ENCODE measurements around the gene LAD1.

LAD1 gene

GRCh38 chr1:201375169-201375568, 24.0 kb downstream of the LAD1 start:
- TF ChIP-seq ZNF274 (IDR thresholded peaks at IDR 0.05; ENCODE audit: low read depth, low read length): no peak
- H3K4me3 ChIP-seq (ENCODE audit: low read length): no peak overlapping the region

GRCh38 chr1:201374364-201374763, 24.8 kb downstream of the LAD1 start:
- no peak for TF ChIP-seq ZNF274 (IDR thresholded peaks at IDR 0.05; ENCODE audit: low read depth, low read length)
- no peak overlapping the region for H3K4me3 ChIP-seq (ENCODE audit: low read length)

- no peak overlapping the region for H3K4me3 ChIP-seq (ENCODE audit: low read length)
Observed at GRCh38 chr1:201371792-201372191, 27.3 kb downstream of the LAD1 start.

GRCh38 chr1:201371276-201371675, 27.8 kb downstream of the LAD1 start:
- no peak for TF ChIP-seq ZNF274 (IDR thresholded peaks at IDR 0.05; ENCODE audit: low read depth, low read length)
- H3K4me3 ChIP-seq (ENCODE audit: low read length): no peak overlapping the region

More at GRCh38 chr1:201371792-201372191, 27.3 kb downstream of the LAD1 start:
- TF ChIP-seq ZNF274 (IDR thresholded peaks at IDR 0.05; ENCODE audit: low read depth, low read length): no peak

- TF ChIP-seq ZNF274 (IDR thresholded peaks at IDR 0.05; ENCODE audit: low read depth, low read length): no peak
Observed at GRCh38 chr1:201370500-201370899, 28.6 kb downstream of the LAD1 start.

GRCh38 chr1:201369209-201369608, 29.9 kb downstream of the LAD1 start:
- no peak for TF ChIP-seq ZNF274 (IDR thresholded peaks at IDR 0.05; ENCODE audit: low read depth, low read length)
- H3K4me3 ChIP-seq (ENCODE audit: low read length): no peak overlapping the region

More at GRCh38 chr1:201370500-201370899, 28.6 kb downstream of the LAD1 start:
- no peak overlapping the region for H3K4me3 ChIP-seq (ENCODE audit: low read length)

- no peak overlapping the region for H3K4me3 ChIP-seq (ENCODE audit: low read length)
- no peak for TF ChIP-seq ZNF274 (IDR thresholded peaks at IDR 0.05; ENCODE audit: low read depth, low read length)
Observed at GRCh38 chr1:201366696-201367095, 32.4 kb downstream of the LAD1 start.

GRCh38 chr1:201365251-201365650, 33.9 kb downstream of the LAD1 start:
- TF ChIP-seq ZNF274 (IDR thresholded peaks at IDR 0.05; ENCODE audit: low read depth, low read length): no peak
- H3K4me3 ChIP-seq (ENCODE audit: low read length): no peak overlapping the region

GRCh38 chr1:201364808-201365105, 34.4 kb downstream of the LAD1 start:
- H3K4me3 ChIP-seq (ENCODE audit: low read length): no peak overlapping the region
- no peak for TF ChIP-seq ZNF274 (IDR thresholded peaks at IDR 0.05; ENCODE audit: low read depth, low read length)

GRCh38 chr1:201363467-201363866, 35.7 kb downstream of the LAD1 start:
- H3K4me3 ChIP-seq (ENCODE audit: low read length): no peak overlapping the region
- no peak for TF ChIP-seq ZNF274 (IDR thresholded peaks at IDR 0.05; ENCODE audit: low read depth, low read length)

- no peak for TF ChIP-seq ZNF274 (IDR thresholded peaks at IDR 0.05; ENCODE audit: low read depth, low read length)
- H3K4me3 ChIP-seq (ENCODE audit: low read length): no peak overlapping the region
Observed at GRCh38 chr1:201362906-201363305, 36.2 kb downstream of the LAD1 start.

- TF ChIP-seq ZNF274 (IDR thresholded peaks at IDR 0.05; ENCODE audit: low read depth, low read length): no peak
Observed at GRCh38 chr1:201361652-201362504, 37.2 kb downstream of the LAD1 start.

GRCh38 chr1:201360901-201361651, 38.0 kb downstream of the LAD1 start:
- no peak overlapping the region for H3K4me3 ChIP-seq (ENCODE audit: low read length)
- no peak for TF ChIP-seq ZNF274 (IDR thresholded peaks at IDR 0.05; ENCODE audit: low read depth, low read length)

More at GRCh38 chr1:201361652-201362504, 37.2 kb downstream of the LAD1 start:
- H3K4me3 ChIP-seq (ENCODE audit: low read length): no peak overlapping the region

- no peak for TF ChIP-seq ZNF274 (IDR thresholded peaks at IDR 0.05; ENCODE audit: low read depth, low read length)
- H3K4me3 ChIP-seq (ENCODE audit: low read length): no peak overlapping the region
Observed at GRCh38 chr1:201360486-201360885, 38.6 kb downstream of the LAD1 start.

- no peak overlapping the region for H3K4me3 ChIP-seq (ENCODE audit: low read length)
- no peak for TF ChIP-seq ZNF274 (IDR thresholded peaks at IDR 0.05; ENCODE audit: low read depth, low read length)
Observed at GRCh38 chr1:201359873-201360210, 39.3 kb downstream of the LAD1 start.

All from GM08714 (cell line).